Subcutaneous abdominal adipose tissue (tissue), 5 donors: ENCODE results near the gene OTUD4.

Source experiments
- H3K27ac ChIP-seq: one replicate; pipeline ENCODE4 v1.7.0; 2013; ENCODE audit warnings: low read depth, mild to moderate bottlenecking, inconsistent platforms, low read length, moderate library complexity
- H3K27me3 ChIP-seq, 5 donors: one replicate each; pipeline ENCODE4 v1.7.0; 2013; ENCODE audit warnings: low read length in 5 of 5, inconsistent platforms in 1 of 5; ENCODE audit not compliant: control insufficient read depth in 5 of 5, insufficient read depth in 4 of 5
- H3K36me3 ChIP-seq, 5 donors: one replicate each; pipeline ENCODE4 v1.7.0; 2013; ENCODE audit warnings: low read length in 5 of 5; ENCODE audit not compliant: control insufficient read depth in 5 of 5, insufficient read depth in 5 of 5
- H3K4me1 ChIP-seq, 5 donors: one replicate each; pipeline ENCODE4 v1.7.0; 2013; ENCODE audit warnings: low read length in 5 of 5, mild to moderate bottlenecking in 3 of 5, moderate library complexity in 1 of 5; ENCODE audit not compliant: control insufficient read depth in 5 of 5, insufficient read depth in 5 of 5
- H3K4me3 ChIP-seq, 5 donors: one replicate each; pipeline ENCODE4 v1.7.0; 2013; ENCODE audit warnings: low read length in 5 of 5, low read depth in 1 of 5
- H3K9ac ChIP-seq, 5 donors: one replicate each; pipeline ENCODE4 v1.7.0; 2013; ENCODE audit warnings: low read length in 5 of 5, mild to moderate bottlenecking in 4 of 5, moderate library complexity in 3 of 5
- H3K9me3 ChIP-seq, 5 donors: one replicate each; pipeline ENCODE4 v1.7.0; 2013; ENCODE audit warnings: low read length in 5 of 5; ENCODE audit not compliant: control insufficient read depth in 5 of 5
- donor health status: healthy.
- donor health status: healthy.
- donor health status: healthy.
- donor health status: healthy.
- donor health status: healthy.

The OTUD4 gene

DNA sequence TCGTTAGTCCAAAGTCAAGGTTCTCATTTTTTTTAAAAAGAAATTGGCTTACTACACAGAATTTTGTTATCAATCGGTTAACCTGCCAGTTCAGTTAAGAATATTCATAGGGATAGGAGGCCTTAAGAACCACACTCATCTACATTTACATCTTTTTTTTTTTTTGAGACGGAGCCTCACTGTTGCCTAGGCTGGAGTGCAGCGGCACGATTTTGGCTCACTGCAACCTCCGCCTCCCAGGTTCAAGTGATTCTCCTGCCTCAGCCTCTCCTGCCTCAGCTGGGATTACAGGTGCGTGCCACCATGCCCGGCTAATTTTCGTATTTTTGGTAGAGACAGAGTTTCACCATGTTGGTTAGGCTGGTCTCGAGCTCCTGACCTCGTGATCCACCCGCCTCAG is 48.5 kb downstream of the OTUD4 start:
- no peaks in the 10 kb centered on the region for H3K9me3 ChIP-seq
- H3K27me3 ChIP-seq, result no peaks in the 10 kb centered on the region
- peaks cover 0 to 5% (median 4%) of the 10 kb centered on the region in 5 donors for H3K4me1 ChIP-seq
- no peak overlapping the region for H3K9ac ChIP-seq
- H3K36me3 ChIP-seq, result peaks cover 9 to 23% (median 14%) of the 10 kb centered on the region in 5 donors
- H3K27ac ChIP-seq, result no peak overlapping the region
- H3K4me3 ChIP-seq, result no peak overlapping the region

DNA sequence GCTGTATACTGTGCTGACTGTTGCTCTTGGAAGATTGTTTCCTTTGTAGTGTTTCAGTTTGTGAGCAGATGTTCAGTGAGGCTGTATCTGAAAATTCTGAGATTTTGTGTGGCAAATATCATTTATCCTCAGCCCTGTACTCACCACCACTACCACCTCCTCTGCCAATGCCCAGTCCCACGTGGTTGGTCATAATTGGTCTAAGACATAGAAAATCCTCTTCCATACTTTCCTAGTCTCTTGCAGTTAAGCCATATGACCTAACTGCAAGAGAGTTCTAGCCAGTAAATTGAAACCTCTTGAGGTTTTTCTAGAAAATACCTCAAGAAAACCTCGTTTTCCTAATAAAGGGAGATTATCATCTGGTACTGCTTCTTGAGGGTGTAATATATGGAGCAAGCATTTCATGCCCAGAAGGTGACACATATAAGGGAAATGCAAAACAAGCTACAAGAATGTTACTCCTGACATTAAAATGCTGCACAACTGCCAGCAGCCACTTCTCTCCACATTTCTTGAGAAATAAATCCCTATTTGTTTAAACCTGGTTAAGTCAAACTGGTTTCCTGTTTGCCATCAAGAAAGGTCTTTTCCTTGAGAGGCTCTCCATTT is 49.5 kb downstream of the OTUD4 start:
- Histone ChIP-seq H3K9ac (no peak overlapping the region), H3K9me3 (no peaks in the 10 kb centered on the region), H3K27ac (no peak overlapping the region), H3K36me3 (peaks cover 18 to 32% (median 23%) of the 10 kb centered on the region in 5 donors), H3K4me3 (no peak overlapping the region), H3K27me3 (no peaks in the 10 kb centered on the region), H3K4me1 (peaks cover 0 to 5% (median 4%) of the 10 kb centered on the region in 5 donors)

DNA sequence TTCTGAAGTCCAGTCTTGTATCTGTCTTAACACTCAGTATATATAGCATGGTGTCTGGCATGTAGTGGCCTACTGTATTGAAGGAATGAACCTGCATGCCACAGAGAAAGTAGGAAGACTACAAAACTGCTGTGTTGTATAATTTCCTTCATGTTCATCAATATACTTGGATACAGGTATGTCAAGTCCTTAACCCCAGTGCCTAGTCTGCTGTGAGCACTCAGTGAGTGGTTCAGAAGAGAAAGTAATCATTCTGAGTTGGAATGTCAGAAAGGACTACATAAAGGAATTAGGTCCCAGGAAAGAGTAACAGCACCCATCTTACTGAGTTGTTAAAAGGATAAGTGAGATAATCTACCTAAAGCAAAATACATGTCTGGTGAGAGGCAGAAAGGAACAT is 50.3 kb downstream of the OTUD4 start:
- no peaks in the 10 kb centered on the region for H3K27me3 ChIP-seq
- H3K9ac ChIP-seq, result no peak overlapping the region
- H3K27ac ChIP-seq, result no peak overlapping the region
- no peaks in the 10 kb centered on the region for H3K9me3 ChIP-seq
- H3K4me1 ChIP-seq, result peaks cover 0 to 5% (median 4%) of the 10 kb centered on the region in 5 donors
- no peak overlapping the region for H3K4me3 ChIP-seq
- peaks cover 26 to 40% (median 29%) of the 10 kb centered on the region in 5 donors for H3K36me3 ChIP-seq

DNA sequence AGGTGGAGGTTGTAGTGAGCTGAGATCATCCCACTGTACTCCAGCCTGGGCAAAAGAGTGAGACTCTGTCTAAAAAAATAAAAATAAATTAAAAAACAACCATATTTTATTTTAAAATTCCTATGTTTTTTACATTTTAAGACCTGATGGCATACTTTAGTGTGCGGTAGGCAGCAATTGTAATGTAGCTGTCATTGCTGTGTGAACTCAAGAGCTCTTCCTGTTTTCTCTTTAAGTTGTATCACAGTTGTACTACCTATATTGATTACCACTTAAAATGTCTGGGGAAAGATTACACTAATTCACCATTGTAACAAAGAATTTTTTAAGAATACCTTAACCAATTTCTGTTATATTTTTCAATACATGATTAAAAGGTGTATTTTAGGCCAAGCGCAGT is 55.0 kb downstream of the OTUD4 start:
- no peak overlapping the region for H3K4me3 ChIP-seq
- no peaks in the 10 kb centered on the region for H3K9me3 ChIP-seq
- H3K9ac ChIP-seq, result no peak overlapping the region
- H3K27me3 ChIP-seq, result no peaks in the 10 kb centered on the region
- no peak overlapping the region for H3K27ac ChIP-seq
- H3K4me1 ChIP-seq, result no peaks in the 10 kb centered on the region
- peaks cover 53 to 73% (median 59%) of the 10 kb centered on the region in 5 donors for H3K36me3 ChIP-seq

DNA sequence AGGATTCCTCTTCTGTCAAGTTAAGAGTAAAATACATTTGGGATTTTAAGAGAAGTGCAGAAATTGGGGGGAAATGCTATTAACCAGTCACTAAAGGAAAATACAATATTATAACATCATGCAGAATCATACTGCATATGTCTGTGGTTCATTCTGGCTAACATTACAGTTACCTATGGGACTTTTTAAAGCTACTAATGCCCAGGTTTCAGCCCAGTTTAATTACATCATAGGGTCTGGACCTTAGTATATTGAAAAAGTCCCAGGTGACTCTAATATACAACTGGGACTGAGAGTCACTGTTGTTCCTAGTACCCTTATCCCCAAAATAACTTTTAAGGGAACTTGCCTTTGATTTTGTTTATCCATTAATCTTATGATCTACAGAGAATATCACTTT is 72.3 kb downstream of the OTUD4 start:
- Histone ChIP-seq H3K27ac (no peak overlapping the region), H3K4me3 (no peak overlapping the region), H3K9me3 (no peaks in the 10 kb centered on the region), H3K36me3 (peaks cover 37 to 71% (median 64%) of the 10 kb centered on the region in 5 donors), H3K9ac (no peak overlapping the region), H3K4me1 (peaks cover 0 to 7% (median 0%) of the 10 kb centered on the region in 5 donors), H3K27me3 (no peaks in the 10 kb centered on the region)

DNA sequence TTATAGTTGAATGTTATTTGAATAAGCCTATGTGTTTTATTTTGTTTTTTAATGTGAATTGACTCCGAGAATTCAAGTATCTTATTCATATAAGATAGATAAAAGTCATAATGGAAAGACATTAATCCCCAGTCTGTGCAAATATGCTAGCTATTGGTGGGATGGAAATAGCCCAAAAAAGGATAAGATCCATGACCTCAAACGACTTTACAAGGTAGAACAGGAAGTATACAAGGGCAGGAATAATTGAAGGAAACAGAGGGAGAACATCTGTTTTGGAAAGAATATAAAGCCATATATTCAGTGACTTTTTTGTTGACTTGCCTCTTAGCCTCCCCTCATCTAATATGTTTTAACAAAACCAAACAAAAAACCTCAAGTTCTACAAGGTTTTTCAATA is 73.3 kb downstream of the OTUD4 start:
- Histone ChIP-seq H3K9ac (no peak overlapping the region), H3K27ac (no peak overlapping the region), H3K36me3 (peaks cover 30 to 61% (median 54%) of the 10 kb centered on the region in 5 donors), H3K27me3 (no peaks in the 10 kb centered on the region), H3K9me3 (no peaks in the 10 kb centered on the region), H3K4me3 (no peak overlapping the region), H3K4me1 (peaks cover 0 to 7% (median under 1%) of the 10 kb centered on the region in 5 donors)

DNA sequence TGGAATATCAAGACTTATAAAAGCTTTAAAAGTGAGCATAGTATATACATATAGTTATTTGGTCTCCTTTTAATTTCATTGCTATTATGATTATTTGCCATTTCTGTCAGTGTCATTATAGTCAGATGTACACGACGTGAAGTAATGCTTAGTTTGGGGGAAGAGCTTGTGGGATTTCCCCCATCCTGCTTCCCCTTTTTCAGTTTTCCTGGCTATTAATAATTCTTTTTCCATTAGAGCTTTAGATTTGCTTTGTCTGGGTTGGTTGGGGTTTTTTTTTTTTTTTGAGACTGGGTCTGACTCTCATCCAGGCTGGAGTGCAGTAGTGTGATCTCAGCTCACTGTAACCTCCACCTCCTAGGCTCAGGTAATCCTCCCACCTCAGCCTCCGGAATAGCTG is 76.9 kb downstream of the OTUD4 start:
- Histone ChIP-seq H3K9ac (peak overlapping the region in 1 of 5 donors; percentile 11), H3K27me3 (no peaks in the 10 kb centered on the region), H3K27ac (no peak overlapping the region), H3K4me3 (no peak overlapping the region), H3K36me3 (peaks cover 6 to 28% (median 27%) of the 10 kb centered on the region in 5 donors), H3K9me3 (no peaks in the 10 kb centered on the region), H3K4me1 (peaks cover 0 to 32% (median 26%) of the 10 kb centered on the region in 5 donors)

DNA sequence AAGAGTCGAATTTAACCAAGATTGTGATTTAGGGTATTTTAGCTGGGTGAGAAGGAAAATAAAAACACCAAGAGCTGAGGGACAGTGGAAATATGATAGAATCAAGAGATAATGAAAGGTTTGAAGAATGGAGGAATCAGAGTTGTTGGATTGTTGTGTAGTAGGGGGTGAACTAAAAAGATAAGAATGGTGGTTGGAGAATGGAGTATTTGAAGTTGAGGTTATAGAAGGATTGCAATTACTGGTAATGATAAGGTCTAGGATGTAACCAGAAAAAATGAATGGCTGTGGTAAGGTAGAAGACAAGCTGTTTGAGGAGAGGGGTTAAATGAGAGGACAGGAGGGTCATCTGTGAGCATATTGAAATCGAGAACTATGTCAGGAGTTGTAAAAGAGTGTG is 77.8 kb downstream of the OTUD4 start:
- no peaks in the 10 kb centered on the region for H3K27me3 ChIP-seq
- H3K9ac ChIP-seq, result no peak overlapping the region
- no peak overlapping the region for H3K27ac ChIP-seq
- H3K36me3 ChIP-seq, result peaks cover 0 to 21% (median 19%) of the 10 kb centered on the region in 5 donors
- H3K4me3 ChIP-seq, result no peak overlapping the region
- H3K9me3 ChIP-seq, result no peaks in the 10 kb centered on the region
- H3K4me1 ChIP-seq, result peaks cover 0 to 33% (median 28%) of the 10 kb centered on the region in 5 donors

DNA sequence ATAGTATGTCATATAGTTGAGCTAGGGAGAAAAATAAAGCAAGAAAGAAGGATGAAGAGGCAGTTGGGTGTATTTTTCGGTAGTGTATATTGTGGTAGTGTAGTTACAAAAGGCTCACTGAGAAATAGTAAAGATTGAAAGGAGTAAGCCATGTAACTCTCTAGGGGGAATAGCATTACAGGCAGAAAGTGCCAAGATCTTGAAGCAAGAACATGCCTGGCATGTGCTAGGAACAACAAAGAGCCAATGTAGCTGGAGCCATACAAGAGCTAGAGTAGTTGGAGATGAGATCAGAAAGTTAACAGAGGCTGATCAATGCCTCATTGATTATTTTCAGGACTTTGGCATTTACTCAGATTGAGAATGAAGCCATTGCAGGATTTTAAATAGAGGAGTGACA is 79.3 kb downstream of the OTUD4 start:
- no peak overlapping the region for H3K27ac ChIP-seq
- no peaks in the 10 kb centered on the region for H3K27me3 ChIP-seq
- peaks cover 3 to 44% (median 36%) of the 10 kb centered on the region in 5 donors for H3K4me1 ChIP-seq
- H3K9ac ChIP-seq, result no peak overlapping the region
- no peaks in the 10 kb centered on the region for H3K9me3 ChIP-seq
- peaks cover 0 to 12% (median 8%) of the 10 kb centered on the region in 5 donors for H3K36me3 ChIP-seq
- no peak overlapping the region for H3K4me3 ChIP-seq

DNA sequence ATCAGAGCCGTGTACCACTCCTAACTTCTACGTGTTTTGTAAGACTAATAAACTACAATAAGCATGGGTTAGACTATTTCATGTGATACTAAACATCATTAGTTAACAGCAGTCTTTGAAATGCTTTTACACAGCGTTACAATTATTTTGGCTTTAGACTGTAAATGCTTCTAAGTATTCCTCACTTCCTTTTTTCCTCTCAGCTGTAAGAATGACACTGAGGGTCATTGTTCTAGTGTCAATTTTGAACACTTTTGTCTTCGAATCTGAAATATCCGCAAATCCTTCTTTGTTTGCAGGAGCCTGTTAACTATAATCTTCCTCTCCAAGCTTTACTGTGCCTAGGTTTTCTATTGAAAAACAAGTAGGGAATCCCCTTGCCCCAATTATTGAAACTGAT is 80.7 kb downstream of the OTUD4 start:
- peak overlapping the region; percentile 73 to 94 (median 91) for H3K4me3 ChIP-seq
- no peaks in the 10 kb centered on the region for H3K27me3 ChIP-seq
- peaks cover 3 to 44% (median 36%) of the 10 kb centered on the region in 5 donors for H3K4me1 ChIP-seq
- H3K36me3 ChIP-seq, result peaks cover 6 to 14% (median 8%) of the 10 kb centered on the region in 5 donors
- no peaks in the 10 kb centered on the region for H3K9me3 ChIP-seq
- H3K9ac ChIP-seq, result peak overlapping the region in 3 of 5 donors; percentile 83 to 86 (median 84)
- peak overlapping the region; percentile 90 for H3K27ac ChIP-seq
